IMR-90 (cell line): Measurements from ENCODE around the gene HOTAIR. TPM values are rescaled to one million over a fixed set of nuclear protein-coding genes. Genes with fewer than 3 reads are reported as not detected.

Source experiments
- ATAC-seq: fragments of 200-7000 bp; cut with Tn5 transposase; 2 replicates; pipeline ENCODE4 v1.9.1; 2020; ENCODE audit warnings: low read depth, mild to moderate bottlenecking, moderate library complexity
- BruUV-seq: library from RNA; stranded (reverse); fragments of 400-500 nt; replicated peaks from 2 replicates; lab custom pipeline; 2021; lab: Mats Ljungman, UMichigan
- CTCF ChIA-PET: fragments of 300-600 bp; formaldehyde crosslinking; extraction: SDS; loops from one replicate; lab custom pipeline; 2021; ENCODE audit warnings: antibody characterized with exemption; lab: Yijun Ruan, JAX
- POLR2A ChIA-PET: fragments of 300-600 bp; sonication (Branson Sonifier 250); formaldehyde crosslinking; loops from one replicate; lab custom pipeline; 2022; ENCODE audit warnings: antibody characterized with exemption; ENCODE audit not compliant: unreplicated experiment; lab: Charles Lee
- DNase-seq: peaks from one replicate; pipeline ENCODE4 v3.0.0; 2013
- H2AFZ ChIP-seq: replicated peaks from 2 replicates; pipeline ENCODE3; 2013; ENCODE audit warnings: low read length, mild to moderate bottlenecking; ENCODE audit not compliant: poor library complexity
- H2AK5ac ChIP-seq: 2 replicates; pipeline ENCODE4 v1.6.1; 2013; ENCODE audit warnings: low read depth, low read length, inconsistent platforms
- H2AK9ac ChIP-seq: replicated peaks from 2 replicates; pipeline ENCODE3; 2013; ENCODE audit warnings: mild to moderate bottlenecking, low read depth, low read length, moderate library complexity; ENCODE audit not compliant: poor library complexity
- H2BK120ac ChIP-seq: 2 replicates; pipeline ENCODE4 v1.6.1; 2013; ENCODE audit warnings: low read depth, low read length, inconsistent platforms
- H2BK15ac ChIP-seq: 3 replicates; pipeline ENCODE4 v1.6.1; 2013; ENCODE audit warnings: low read depth, low read length, inconsistent platforms
- H2BK20ac ChIP-seq: 2 replicates; pipeline ENCODE4 v1.6.1; 2013; ENCODE audit warnings: low read depth, mild to moderate bottlenecking, inconsistent platforms, low read length, moderate library complexity
- H2BK5ac ChIP-seq: 2 replicates; pipeline ENCODE4 v1.6.1; 2013; ENCODE audit warnings: mild to moderate bottlenecking, low read depth, low read length, inconsistent platforms; ENCODE audit not compliant: poor library complexity, severe bottlenecking
- H3K14ac ChIP-seq: replicated peaks from 2 replicates; pipeline ENCODE4 v1.6.1; 2013; ENCODE audit warnings: low read depth, low read length, inconsistent platforms
- H3K18ac ChIP-seq: 2 replicates; pipeline ENCODE4 v1.6.1; 2013; ENCODE audit warnings: low read depth, low read length, control low read depth
- H3K23ac ChIP-seq: 2 replicates; pipeline ENCODE4 v1.6.1; 2013; ENCODE audit warnings: low read depth, low read length, inconsistent platforms
- H3K27ac ChIP-seq: 2 replicates; pipeline ENCODE4 v1.5.1; 2013; ENCODE audit warnings: mild to moderate bottlenecking, control low read depth, low read length; ENCODE audit not compliant: insufficient read depth
- H3K27me3 ChIP-seq: 2 replicates; pipeline ENCODE4 v1.6.1; 2013; ENCODE audit warnings: low read length; ENCODE audit not compliant: control insufficient read depth, insufficient read depth
- H3K36me3 ChIP-seq: 2 replicates; pipeline ENCODE4 v1.6.1; 2013; ENCODE audit warnings: low read length, mixed read lengths; ENCODE audit not compliant: control insufficient read depth, insufficient read depth
- H3K4ac ChIP-seq: 2 replicates; pipeline ENCODE4 v1.6.1; 2013; ENCODE audit warnings: low read depth, low read length, inconsistent platforms
- H3K4me1 ChIP-seq: 2 replicates; pipeline ENCODE4 v1.6.1; 2013; ENCODE audit warnings: low read length, mixed read lengths; ENCODE audit not compliant: control insufficient read depth, insufficient read depth
- H3K4me2 ChIP-seq: 2 replicates; pipeline ENCODE4 v1.6.1; 2013; ENCODE audit warnings: low read depth, mild to moderate bottlenecking, control low read depth, low read length, moderate library complexity
- H3K4me3 ChIP-seq: 2 replicates; pipeline ENCODE4 v1.5.1; 2013; ENCODE audit warnings: low read depth, mild to moderate bottlenecking, control low read depth, low read length, moderate library complexity; ENCODE audit not compliant: insufficient read depth
- H3K56ac ChIP-seq: 2 replicates; pipeline ENCODE4 v1.6.1; 2013; ENCODE audit warnings: low read length, inconsistent platforms; ENCODE audit not compliant: insufficient read depth; ENCODE audit errors: extremely low read depth
- H3K79me1 ChIP-seq, 2 experiments: 2 replicates each; pipeline ENCODE4 v1.6.1; 2013; ENCODE audit warnings: low read length in 2 of 2, inconsistent platforms in 1 of 2, low read depth in 1 of 2
- H3K9ac ChIP-seq: 2 replicates; pipeline ENCODE4 v1.6.1; 2013; ENCODE audit warnings: low read depth, low read length, control low read depth
- H3K9me1 ChIP-seq: 2 replicates; pipeline ENCODE4 v1.6.1; 2013; ENCODE audit warnings: low read length, inconsistent platforms; ENCODE audit not compliant: insufficient read depth
- H3K9me3 ChIP-seq: 2 replicates; pipeline ENCODE4 v1.6.1; 2013; ENCODE audit warnings: low read length; ENCODE audit not compliant: control insufficient read depth, insufficient read depth
- H4K20me1 ChIP-seq: 2 replicates; pipeline ENCODE4 v1.6.1; 2013; ENCODE audit warnings: low read length, inconsistent platforms; ENCODE audit not compliant: insufficient read depth
- H4K5ac ChIP-seq: 2 replicates; pipeline ENCODE4 v1.6.1; 2013; ENCODE audit warnings: mild to moderate bottlenecking, low read depth, low read length, control low read depth
- H4K8ac ChIP-seq, 2 experiments: 2 replicates each; pipeline ENCODE4 v1.6.1; 2013; ENCODE audit warnings: low read depth in 2 of 2, low read length in 2 of 2, control low read depth in 1 of 2, inconsistent platforms in 1 of 2
- H4K91ac ChIP-seq: 2 replicates; pipeline ENCODE4 v1.6.1; 2013; ENCODE audit warnings: low read depth, low read length, inconsistent platforms; ENCODE audit not compliant: insufficient read depth
- BHLHE40 ChIP-seq: fragments of 150-350 bp; IDR thresholded peaks from 2 replicates; pipeline ENCODE4 v1.6.1; 2016; ENCODE audit warnings: mild to moderate bottlenecking, low read depth, low read length
- CEBPB ChIP-seq: IDR thresholded peaks from 2 replicates; pipeline ENCODE4 v1.6.1; 2012; ENCODE audit warnings: low read depth, low read length, improper control_type of control experiment
- CHD1 ChIP-seq: IDR thresholded peaks from 2 replicates; pipeline ENCODE4 v1.6.1; 2012; ENCODE audit warnings: low read depth, low read length, improper control_type of control experiment
- FOS ChIP-seq: fragments of 150-350 bp; IDR thresholded peaks from 2 replicates; pipeline ENCODE4 v1.6.1; 2016; ENCODE audit warnings: low read depth, low read length
- MAFK ChIP-seq: IDR thresholded peaks from 2 replicates; pipeline ENCODE4 v1.6.1; 2012; ENCODE audit warnings: low read depth, low read length, improper control_type of control experiment
- MAZ ChIP-seq: IDR thresholded peaks from 2 replicates; pipeline ENCODE4 v1.6.1; 2012; ENCODE audit warnings: low read depth, mild to moderate bottlenecking, low read length, improper control_type of control experiment, moderate library complexity, borderline replicate concordance
- MXI1 ChIP-seq: IDR thresholded peaks from 2 replicates; pipeline ENCODE4 v1.6.1; 2012; ENCODE audit warnings: low read depth, mild to moderate bottlenecking, low read length, moderate library complexity, borderline replicate concordance
- NFE2L2 ChIP-seq: fragments of 150-350 bp; IDR thresholded peaks from 2 replicates; pipeline ENCODE4 v1.6.1; 2016; ENCODE audit warnings: low read depth, mild to moderate bottlenecking, low read length
- POLR2A ChIP-seq: IDR thresholded peaks from 2 replicates; pipeline ENCODE4 v1.6.1; 2012; ENCODE audit warnings: mild to moderate bottlenecking, low read depth, low read length
- RAD21 ChIP-seq: IDR thresholded peaks from 2 replicates; pipeline ENCODE4 v1.6.1; 2012; ENCODE audit warnings: low read length, improper control_type of control experiment
- RCOR1 ChIP-seq: IDR thresholded peaks from 2 replicates; pipeline ENCODE4 v1.6.1; 2012; ENCODE audit warnings: mild to moderate bottlenecking, low read length, improper control_type of control experiment; ENCODE audit not compliant: insufficient replicate concordance
- RFX5 ChIP-seq: IDR thresholded peaks from 2 replicates; pipeline ENCODE4 v1.8.0; 2012; ENCODE audit warnings: low read depth, mild to moderate bottlenecking, low read length, moderate library complexity
- SMC3 ChIP-seq: fragments of 150-350 bp; IDR thresholded peaks from 2 replicates; pipeline ENCODE4 v1.6.1; 2016; ENCODE audit warnings: low read depth, mild to moderate bottlenecking, antibody characterized with exemption, low read length, moderate library complexity
- WGBS, 2 experiments: methylation state at CpG; one replicate each; pipeline versions ENCODE4 v1.1.5 to v1.1.7; 2013; ENCODE audit warnings: missing lambda C conversion rate in 2 of 2; ENCODE audit not compliant: insufficient read length in 1 of 2; ENCODE audit errors: extremely low coverage in 2 of 2; 5-methylcytosine and 5-hydroxymethylcytosine counted together
- dilution Hi-C: fragments of 300-500 bp; cut with HindIII; formaldehyde crosslinking; loops from one replicate; pipeline ENCODE4 v1.14.3; 2018; ENCODE audit warnings: low sequenced_read_pairs; ENCODE audit not compliant: unreplicated experiment
- in situ Hi-C: fragments of 300-500 bp; cut with MboI; formaldehyde crosslinking; loops from 3 replicates; pipeline ENCODE4 v1.14.3; 2019; ENCODE audit warnings: low sequenced_read_pairs, inconsistent platforms, mixed read lengths
- intact Hi-C: fragments of 100-400 bp; cut with micrococcal nuclease; formaldehyde crosslinking; loops from 2 replicates; pipeline ENCODE4 v1.10.0; 2022
- polyA plus RNA-seq, 3 experiments: library from polyadenylated mRNA; depleted of rRNA; stranded (reverse); fragments of >200 nt; gene quantifications; 2 replicates each; pipeline ENCODE4 v1.2.3, GENCODE V29; 2012; ENCODE audit warnings: low replicate concordance in 1 of 3
- total RNA-seq: library from RNA; depleted of rRNA; stranded (reverse); fragments of >200 nt; gene quantifications from 2 replicates; pipeline ENCODE4 v1.2.3, GENCODE V29; 2012
- TF ChIP-seq, protein P1 (sequence below): fragments of 150-350 bp; IDR thresholded peaks from 2 replicates; pipeline ENCODE4 v1.6.1; 2016; ENCODE audit warnings: low read depth, mild to moderate bottlenecking, low read length, moderate library complexity, borderline replicate concordance
- TF ChIP-seq, protein P2 (sequence below): conservative IDR thresholded peaks from 2 replicates; pipeline ENCODE4 v1.5.1; 2012; ENCODE audit warnings: mild to moderate bottlenecking, low read depth, low read length, improper control_type of control experiment
- TF ChIP-seq, protein P3 (sequence below): fragments of 150-350 bp; IDR thresholded peaks from 2 replicates; pipeline ENCODE4 v1.6.1; 2017; ENCODE audit warnings: mild to moderate bottlenecking, antibody characterized with exemption, low read length, low read depth

HOTAIR gene
- total and polyA plus RNA-seq, 2 of the 4 experiments (the other 2 are of a cell fraction): not detected

DNA sequence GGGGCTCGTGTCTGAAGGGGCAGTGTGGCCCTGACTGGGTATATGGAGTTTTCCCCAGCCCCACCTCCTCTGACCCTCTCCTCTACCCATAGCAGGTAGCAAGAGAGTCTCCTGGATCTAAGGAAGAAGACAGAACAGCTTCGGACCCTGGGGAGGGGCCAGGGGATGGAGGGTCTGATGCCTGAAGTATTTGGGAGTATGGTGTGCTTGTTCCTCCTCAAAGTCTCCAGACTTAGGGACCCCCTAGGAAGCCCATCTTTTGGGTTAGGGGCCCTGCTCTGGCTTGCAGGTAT is 33.5 kb upstream of the HOTAIR start:
- Histone ChIP-seq H4K5ac (no peak overlapping the region), H3K14ac (no peak overlapping the region), H3K4me3 (no peak overlapping the region), H4K20me1 (no peaks in the 10 kb centered on the region), H2BK20ac (no peak overlapping the region), H3K36me3 (no peaks in the 10 kb centered on the region), H4K8ac (no peak overlapping the region), H3K23ac (no peak overlapping the region), H2AK9ac (no peak overlapping the region), H3K79me1 (no peaks in the 10 kb centered on the region), H2BK120ac (no peak overlapping the region), H2AK5ac (no peak overlapping the region), H2BK5ac (no peak overlapping the region), H4K91ac (no peak overlapping the region), H3K9me1 (no peaks in the 10 kb centered on the region), H3K56ac (no peak overlapping the region), H2AFZ (no peak overlapping the region), H3K4me1 (no peaks in the 10 kb centered on the region), H3K27ac (no peak overlapping the region), H3K27me3 (peaks cover 89% of the 10 kb centered on the region), H3K4me2 (no peak overlapping the region), H3K4ac (no peak overlapping the region), H3K9ac (no peak overlapping the region), H3K18ac (no peak overlapping the region), H2BK15ac (no peak overlapping the region), H3K9me3 (no peaks in the 10 kb centered on the region)
- in situ Hi-C loops (loop anchor here (5.0 kb wide), 1 partner anchor 184 kb away; no protein-coding TSS in a partner anchor), intact Hi-C loops (loop anchor here (10.0 kb wide), 1 partner anchor 303 kb away; no protein-coding TSS in a partner anchor), dilution Hi-C loops (no loop called here)
- POLR2A ChIA-PET: no interaction called here
- WGBS, 2 experiments: no CpG with 5 or more reads among the region's 2 CpGs
- CTCF ChIA-PET: interaction anchor here (3.1 kb wide), 1 partner anchor 193 kb away, joined by 19 read pairs; no protein-coding TSS in a partner anchor
- no TSS peak for BruUV-seq
- TF ChIP-seq RAD21 (no peak), RFX5 (no peak), MXI1 (no peak), CHD1 (no peak), RCOR1 (no peak), CEBPB (no peak), POLR2A (no peak), MAZ (no peak), SMC3 (no peak), BHLHE40 (no peak), NFE2L2 (no peak), MAFK (no peak), FOS (no peak)
- TF ChIP-seq, protein P1, sequence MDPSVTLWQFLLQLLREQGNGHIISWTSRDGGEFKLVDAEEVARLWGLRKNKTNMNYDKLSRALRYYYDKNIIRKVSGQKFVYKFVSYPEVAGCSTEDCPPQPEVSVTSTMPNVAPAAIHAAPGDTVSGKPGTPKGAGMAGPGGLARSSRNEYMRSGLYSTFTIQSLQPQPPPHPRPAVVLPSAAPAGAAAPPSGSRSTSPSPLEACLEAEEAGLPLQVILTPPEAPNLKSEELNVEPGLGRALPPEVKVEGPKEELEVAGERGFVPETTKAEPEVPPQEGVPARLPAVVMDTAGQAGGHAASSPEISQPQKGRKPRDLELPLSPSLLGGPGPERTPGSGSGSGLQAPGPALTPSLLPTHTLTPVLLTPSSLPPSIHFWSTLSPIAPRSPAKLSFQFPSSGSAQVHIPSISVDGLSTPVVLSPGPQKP: no peak
- TF ChIP-seq, protein P2, sequence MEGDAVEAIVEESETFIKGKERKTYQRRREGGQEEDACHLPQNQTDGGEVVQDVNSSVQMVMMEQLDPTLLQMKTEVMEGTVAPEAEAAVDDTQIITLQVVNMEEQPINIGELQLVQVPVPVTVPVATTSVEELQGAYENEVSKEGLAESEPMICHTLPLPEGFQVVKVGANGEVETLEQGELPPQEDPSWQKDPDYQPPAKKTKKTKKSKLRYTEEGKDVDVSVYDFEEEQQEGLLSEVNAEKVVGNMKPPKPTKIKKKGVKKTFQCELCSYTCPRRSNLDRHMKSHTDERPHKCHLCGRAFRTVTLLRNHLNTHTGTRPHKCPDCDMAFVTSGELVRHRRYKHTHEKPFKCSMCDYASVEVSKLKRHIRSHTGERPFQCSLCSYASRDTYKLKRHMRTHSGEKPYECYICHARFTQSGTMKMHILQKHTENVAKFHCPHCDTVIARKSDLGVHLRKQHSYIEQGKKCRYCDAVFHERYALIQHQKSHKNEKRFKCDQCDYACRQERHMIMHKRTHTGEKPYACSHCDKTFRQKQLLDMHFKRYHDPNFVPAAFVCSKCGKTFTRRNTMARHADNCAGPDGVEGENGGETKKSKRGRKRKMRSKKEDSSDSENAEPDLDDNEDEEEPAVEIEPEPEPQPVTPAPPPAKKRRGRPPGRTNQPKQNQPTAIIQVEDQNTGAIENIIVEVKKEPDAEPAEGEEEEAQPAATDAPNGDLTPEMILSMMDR: no peak
- TF ChIP-seq, protein P3, sequence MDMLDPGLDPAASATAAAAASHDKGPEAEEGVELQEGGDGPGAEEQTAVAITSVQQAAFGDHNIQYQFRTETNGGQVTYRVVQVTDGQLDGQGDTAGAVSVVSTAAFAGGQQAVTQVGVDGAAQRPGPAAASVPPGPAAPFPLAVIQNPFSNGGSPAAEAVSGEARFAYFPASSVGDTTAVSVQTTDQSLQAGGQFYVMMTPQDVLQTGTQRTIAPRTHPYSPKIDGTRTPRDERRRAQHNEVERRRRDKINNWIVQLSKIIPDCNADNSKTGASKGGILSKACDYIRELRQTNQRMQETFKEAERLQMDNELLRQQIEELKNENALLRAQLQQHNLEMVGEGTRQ: no peak
- DNase-seq: no peak
- no peak for ATAC-seq
